Endothelial cell of umbilical vein (primary cell): Measurements from ENCODE around the gene SLC5A10. TPM values are rescaled to one million over a fixed set of nuclear protein-coding genes. Genes with fewer than 3 reads are reported as not detected.

Experiments
- BruUV-seq: library from RNA; stranded (reverse); fragments of 400-500 nt; replicated peaks from 2 replicates; lab custom pipeline; 2021; lab: Mats Ljungman, UMichigan
- CTCF ChIA-PET: fragments of 300-600, 350-600 bp; sonication (Branson Sonifier 250); formaldehyde crosslinking; loops from one replicate; lab custom pipeline; 2021; ENCODE audit warnings: antibody characterized with exemption, inconsistent platforms; lab: Charles Lee
- POLR2A ChIA-PET: fragments of 300-600, 350-600 bp; sonication (Branson Sonifier 250); formaldehyde crosslinking; loops from one replicate; lab custom pipeline; 2021; ENCODE audit warnings: antibody characterized with exemption, inconsistent platforms; lab: Charles Lee
- DNase-seq: peaks from one replicate; pipeline ENCODE4 v3.0.0-alpha.2; 2011; ENCODE audit warnings: low read depth, low spot score
- FAIRE-seq: peaks from 2 replicates; lab custom pipeline; 2011; peaks lifted over from hg19 to GRCh38; lab: Jason Lieb, UNC
- H2AFZ ChIP-seq: 2 replicates; pipeline ENCODE4 v1.6.0; 2012; ENCODE audit warnings: low read depth, low read length, control low read depth, inconsistent platforms
- H3K27ac ChIP-seq: 2 replicates; pipeline ENCODE4 v1.5.1; 2011; ENCODE audit warnings: low read depth, mild to moderate bottlenecking, control low read depth, low read length, moderate library complexity; ENCODE audit not compliant: insufficient read depth
- H3K27me3 ChIP-seq, 2 experiments: 2 replicates each; pipeline versions ENCODE4 v1.6.0 to v1.6.1; 2011; ENCODE audit warnings: low read length in 2 of 2, mixed read lengths in 1 of 2; ENCODE audit not compliant: control insufficient read depth in 2 of 2, insufficient read depth in 2 of 2
- H3K36me3 ChIP-seq, 2 experiments: 2 replicates in 1 of 2; 3 replicates in 1 of 2; pipeline ENCODE4 v1.5.1; 2011; ENCODE audit warnings: low read length in 2 of 2, mild to moderate bottlenecking in 1 of 2, moderate library complexity in 1 of 2; ENCODE audit not compliant: control insufficient read depth in 2 of 2, insufficient read depth in 2 of 2; ENCODE audit errors: extremely low read depth in 1 of 2
- H3K4me1 ChIP-seq: 3 replicates; pipeline ENCODE4 v1.5.1; 2011; ENCODE audit warnings: mild to moderate bottlenecking, low read length; ENCODE audit not compliant: control insufficient read depth, insufficient read depth; ENCODE audit errors: extremely low read depth
- H3K4me2 ChIP-seq: 2 replicates; pipeline ENCODE4 v1.6.1; 2011; ENCODE audit warnings: low read length, control low read depth, mixed read lengths; ENCODE audit not compliant: insufficient read depth
- H3K4me3 ChIP-seq, 3 experiments: fragments of 200-600 bp in 1 of 3; sonication (generic), shearing (Covaris generic) in 1 of 3; replicated peaks in 1 of 3; 2 replicates each; pipeline ENCODE4 v1.5.1; 2011 to 2016; ENCODE audit warnings: control low read depth in 3 of 3, low read length in 3 of 3, mild to moderate bottlenecking in 2 of 3, inconsistent platforms in 1 of 3, low read depth in 1 of 3, moderate library complexity in 1 of 3; ENCODE audit not compliant: insufficient read depth in 1 of 3
- H3K79me2 ChIP-seq: 2 replicates; pipeline ENCODE4 v1.6.0; 2012; ENCODE audit warnings: low read length, inconsistent platforms; ENCODE audit not compliant: control insufficient read depth, insufficient read depth
- H3K9ac ChIP-seq: replicated peaks from 2 replicates; pipeline ENCODE3; 2011; ENCODE audit warnings: low read length, control low read depth; ENCODE audit not compliant: insufficient read depth; ENCODE audit errors: extremely low read depth
- H3K9me1 ChIP-seq: replicated peaks from 3 replicates; pipeline ENCODE4 v1.6.0; 2011; ENCODE audit warnings: mild to moderate bottlenecking, low read length; ENCODE audit not compliant: control insufficient read depth, insufficient read depth; ENCODE audit errors: extremely low read depth
- H3K9me3 ChIP-seq: replicated peaks from 2 replicates; pipeline ENCODE4 v1.5.1; 2012; ENCODE audit warnings: low read length, inconsistent platforms; ENCODE audit not compliant: control insufficient read depth, insufficient read depth
- H4K20me1 ChIP-seq: replicated peaks from 2 replicates; pipeline ENCODE3; 2011; ENCODE audit warnings: mild to moderate bottlenecking, low read length; ENCODE audit not compliant: control insufficient read depth, insufficient read depth; ENCODE audit errors: extremely low read depth
- EZH2 ChIP-seq: IDR thresholded peaks from 2 replicates; pipeline ENCODE4 v1.6.1; 2012; ENCODE audit warnings: borderline replicate concordance, low read depth, mild to moderate bottlenecking, moderate library complexity, low read length, inconsistent platforms; ENCODE audit not compliant: severe bottlenecking
- FOS ChIP-seq: IDR thresholded peaks from 2 replicates; pipeline ENCODE4 v1.6.1; 2011; ENCODE audit warnings: mild to moderate bottlenecking, low read length, moderate library complexity, borderline replicate concordance; ENCODE audit not compliant: insufficient read depth
- GATA2 ChIP-seq: IDR thresholded peaks from 2 replicates; pipeline ENCODE4 v1.7.0; 2011; ENCODE audit warnings: low read depth, mild to moderate bottlenecking, moderate library complexity, mixed read lengths, low read length; ENCODE audit not compliant: insufficient read length, insufficient read depth
- JUN ChIP-seq: IDR thresholded peaks from 2 replicates; pipeline ENCODE4 v1.6.1; 2011; ENCODE audit warnings: borderline replicate concordance, low read depth; ENCODE audit not compliant: insufficient read length, insufficient read depth
- MYC ChIP-seq: IDR thresholded peaks from one replicate; pipeline ENCODE4 v1.6.1; 2011; ENCODE audit warnings: mild to moderate bottlenecking, low read depth, low read length
- POLR2A ChIP-seq: IDR thresholded peaks from 2 replicates; pipeline ENCODE4 v1.6.1; 2012; ENCODE audit warnings: low read depth, mild to moderate bottlenecking, control low read depth, low read length
- POLR2AphosphoS5 ChIP-seq: IDR thresholded peaks from 2 replicates; pipeline ENCODE4 v1.6.1; 2012; ENCODE audit warnings: low read depth, mild to moderate bottlenecking, control low read depth, low read length, moderate library complexity; ENCODE audit not compliant: insufficient read depth
- dilution Hi-C: fragments of 300-500 bp; cut with MboI; formaldehyde crosslinking; loops from one replicate; pipeline ENCODE4 v1.15.0; 2019; ENCODE audit warnings: low sequenced_read_pairs; ENCODE audit not compliant: extremely low pct_ligation_motif_present
- intact Hi-C: fragments of 100-400 bp; cut with micrococcal nuclease; formaldehyde crosslinking; loops from one replicate; pipeline ENCODE4 v1.10.0; 2022
- polyA plus RNA-seq, 4 experiments: library from polyadenylated mRNA; depleted of rRNA in 3 of 4; stranded (reverse) in 3 of 4; unstranded in 1 of 4; fragments of >200 nt; gene quantifications; 2 replicates each; pipeline versions ENCODE4 v1.2.1 to v1.2.3, GENCODE V29; 2011 to 2012; ENCODE audit warnings: missing spikeins in 1 of 4
- total RNA-seq: library from RNA; stranded (reverse); gene quantifications from 2 replicates; pipeline ENCODE4 v1.2.3, GENCODE V29; 2021
- TF ChIP-seq, protein P1 (sequence below): IDR thresholded peaks from 2 replicates; pipeline ENCODE4 v1.6.1; 2011; ENCODE audit not compliant: insufficient read depth, insufficient read length
- TF ChIP-seq, protein P2 (sequence below), 2 donors: IDR thresholded peaks; 1 replicate in 1 of 2; 2 replicates in 1 of 2; pipeline ENCODE4 v1.5.1; 2011; ENCODE audit warnings: low read length in 2 of 2, mild to moderate bottlenecking in 2 of 2, moderate library complexity in 2 of 2, control low read depth in 1 of 2, inconsistent platforms in 1 of 2, low read depth in 1 of 2; ENCODE audit not compliant: insufficient read depth in 1 of 2; ENCODE audit errors: extremely low read depth in 1 of 2

Gene SLC5A10
- total and polyA plus RNA-seq, 2 donors (not counting 3 experiments of a cell fraction or from before 2014, with no cell fraction given), result not detected

DNA sequence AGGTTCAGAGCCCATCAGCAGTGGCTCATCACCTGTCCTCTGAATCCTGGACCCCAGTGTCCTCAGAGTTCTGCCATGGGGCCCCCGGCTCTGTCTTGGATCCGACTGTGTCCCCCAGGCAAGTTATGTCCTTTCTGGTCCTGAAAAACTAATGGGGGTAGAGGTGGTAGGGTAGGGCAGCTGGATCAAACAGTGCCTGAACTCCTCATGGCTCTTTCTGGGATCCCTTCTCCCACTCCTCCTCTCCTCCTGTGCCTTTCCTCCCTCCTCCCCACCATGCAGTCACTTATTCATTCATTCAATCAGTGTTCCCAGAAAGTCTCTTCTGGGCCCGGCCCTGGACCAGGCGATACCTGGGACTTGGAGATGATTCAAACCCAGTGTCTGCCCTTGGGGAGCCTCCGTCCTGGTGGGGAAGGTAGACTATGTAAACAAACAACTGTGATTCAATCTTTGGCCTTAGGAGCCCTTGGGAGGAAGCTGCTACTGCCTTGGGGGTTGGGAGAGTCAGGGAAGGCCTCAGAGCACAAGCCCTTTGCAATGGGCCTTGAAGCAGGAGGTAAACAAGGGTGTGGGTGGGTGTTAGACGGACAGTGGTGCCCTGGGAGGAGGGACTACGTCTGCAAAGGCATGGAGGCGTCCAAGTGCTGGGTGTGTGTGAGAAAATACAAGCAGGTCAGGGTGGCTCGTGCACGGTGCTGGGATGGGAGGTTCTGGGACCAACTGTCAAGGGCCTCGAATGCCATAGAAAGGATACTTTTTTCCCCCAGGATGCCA, 59.0 kb downstream of the SLC5A10 start:
- Histone ChIP-seq H3K4me3 (no peak overlapping the region), H3K9me3 (no peaks in the 10 kb centered on the region), H3K27me3 (no peaks in the 10 kb centered on the region), H3K79me2 (no peaks in the 10 kb centered on the region), H3K4me2 (no peak overlapping the region), H3K27ac (no peak overlapping the region), H2AFZ (no peak overlapping the region), H4K20me1 (no peaks in the 10 kb centered on the region), H3K36me3 (no peaks in the 10 kb centered on the region), H3K9ac (no peak overlapping the region), H3K4me1 (peaks cover 2% of the 10 kb centered on the region), H3K9me1 (no peaks in the 10 kb centered on the region)
- TF ChIP-seq, protein P1, sequence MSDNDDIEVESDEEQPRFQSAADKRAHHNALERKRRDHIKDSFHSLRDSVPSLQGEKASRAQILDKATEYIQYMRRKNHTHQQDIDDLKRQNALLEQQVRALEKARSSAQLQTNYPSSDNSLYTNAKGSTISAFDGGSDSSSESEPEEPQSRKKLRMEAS, result no peak
- TF ChIP-seq, protein P2, sequence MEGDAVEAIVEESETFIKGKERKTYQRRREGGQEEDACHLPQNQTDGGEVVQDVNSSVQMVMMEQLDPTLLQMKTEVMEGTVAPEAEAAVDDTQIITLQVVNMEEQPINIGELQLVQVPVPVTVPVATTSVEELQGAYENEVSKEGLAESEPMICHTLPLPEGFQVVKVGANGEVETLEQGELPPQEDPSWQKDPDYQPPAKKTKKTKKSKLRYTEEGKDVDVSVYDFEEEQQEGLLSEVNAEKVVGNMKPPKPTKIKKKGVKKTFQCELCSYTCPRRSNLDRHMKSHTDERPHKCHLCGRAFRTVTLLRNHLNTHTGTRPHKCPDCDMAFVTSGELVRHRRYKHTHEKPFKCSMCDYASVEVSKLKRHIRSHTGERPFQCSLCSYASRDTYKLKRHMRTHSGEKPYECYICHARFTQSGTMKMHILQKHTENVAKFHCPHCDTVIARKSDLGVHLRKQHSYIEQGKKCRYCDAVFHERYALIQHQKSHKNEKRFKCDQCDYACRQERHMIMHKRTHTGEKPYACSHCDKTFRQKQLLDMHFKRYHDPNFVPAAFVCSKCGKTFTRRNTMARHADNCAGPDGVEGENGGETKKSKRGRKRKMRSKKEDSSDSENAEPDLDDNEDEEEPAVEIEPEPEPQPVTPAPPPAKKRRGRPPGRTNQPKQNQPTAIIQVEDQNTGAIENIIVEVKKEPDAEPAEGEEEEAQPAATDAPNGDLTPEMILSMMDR (IDR thresholded peaks at IDR 0.05; ENCODE audit: extremely low read depth in 1 of 2, insufficient read depth in 1 of 2, low read depth in 1 of 2, low read length in 2 of 2), result no peak
- TF ChIP-seq MYC (no peak), POLR2A (no peak), JUN (no peak), EZH2 (no peak), GATA2 (no peak), POLR2AphosphoS5 (no peak), FOS (no peak)
- BruUV-seq, result no TSS peak
- no peak for DNase-seq
- CTCF ChIA-PET, result interaction anchor here (1.8 to 2.7 kb wide), 2 partner anchors 11 to 50 kb away, joined by 5 to 8 read pairs; no protein-coding TSS in a partner anchor
- intact Hi-C loops, result no loop called here
- POLR2A ChIA-PET, result no interaction called here
- dilution Hi-C loops, result no loop called here
- FAIRE-seq, result no peak
